Measurements from ENCODE around the gene KCNN1.

The KCNN1 gene

GRCh38 chr19:17973759-17974158, 6.9 kb downstream of the KCNN1 start:
- FAIRE-seq, result no peak

DNA sequence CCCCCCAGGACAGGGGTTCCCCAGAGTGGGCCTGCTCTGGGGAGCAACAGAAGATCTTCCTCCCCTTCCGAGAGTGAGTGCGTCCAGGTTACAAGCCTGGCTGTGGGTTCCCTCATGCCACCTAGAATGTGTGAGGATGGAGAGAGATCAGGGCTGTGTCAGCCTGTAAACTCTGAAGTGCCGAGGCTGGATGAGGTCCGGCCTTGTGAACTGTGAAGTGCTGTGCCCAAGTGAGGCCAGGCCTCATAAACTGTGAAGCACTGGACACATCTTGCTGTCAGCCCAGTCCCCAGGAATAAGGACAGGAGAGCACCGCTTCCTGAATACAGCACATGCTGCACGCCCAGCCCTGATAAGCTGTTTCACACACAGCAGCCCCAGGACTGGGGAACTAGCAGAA, 7.6 kb downstream of the KCNN1 start:
- FAIRE-seq (no peak), DNase-seq (ENCODE audit: insufficient read length, low spot score) (no peak)
- TF ChIP-seq CTCF (IDR thresholded peaks at IDR 0.05; ENCODE audit: insufficient read depth, missing control alignments), result no peak

More at GRCh38 chr19:17973759-17974158, 6.9 kb downstream of the KCNN1 start:
- no peak for TF ChIP-seq CTCF (IDR thresholded peaks at IDR 0.05; ENCODE audit: insufficient read depth, missing control alignments)
- DNase-seq (ENCODE audit: insufficient read length, low spot score), result no peak

DNA sequence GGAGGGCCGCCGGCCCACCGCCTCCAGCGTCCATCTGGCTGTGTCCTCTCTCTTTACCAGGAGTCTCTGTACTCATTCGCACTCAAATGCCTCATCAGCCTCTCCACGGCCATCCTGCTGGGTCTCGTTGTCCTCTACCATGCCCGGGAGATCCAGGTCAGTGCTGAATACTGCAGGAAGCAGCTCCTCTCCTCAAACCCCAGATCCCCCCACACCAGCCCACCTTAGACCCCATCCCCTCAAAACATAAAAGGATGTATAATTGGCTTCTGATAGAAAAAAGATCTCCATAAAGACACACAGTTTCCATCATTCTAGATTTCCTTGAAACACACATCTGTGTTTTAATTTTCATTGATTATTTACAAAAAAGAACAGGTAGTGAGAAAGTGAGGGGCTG, 8.1 kb downstream of the KCNN1 start:
- FAIRE-seq (no peak), DNase-seq (ENCODE audit: insufficient read length, low spot score) (no peak)
- no peak for TF ChIP-seq CTCF (IDR thresholded peaks at IDR 0.05; ENCODE audit: insufficient read depth, missing control alignments)

DNA sequence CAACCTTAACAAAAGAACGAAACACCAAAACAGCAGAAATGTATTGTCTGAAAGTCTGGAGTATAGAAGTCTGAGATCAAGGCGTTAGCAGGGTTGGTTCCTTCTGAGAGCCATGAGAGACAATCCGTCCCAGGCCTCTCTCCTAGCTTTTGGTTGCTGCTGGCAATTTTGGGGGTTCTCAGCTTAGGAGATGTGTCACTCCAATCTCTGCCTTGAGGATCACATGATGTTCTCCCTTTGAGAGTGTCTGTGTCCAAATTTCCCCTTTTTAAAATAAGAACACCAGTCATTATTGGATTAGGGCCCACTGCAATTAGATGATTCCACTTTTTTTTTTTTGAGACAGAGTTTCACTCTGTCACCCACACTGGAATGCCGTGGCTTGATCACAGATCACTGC, 10.1 kb downstream of the KCNN1 start:
- no peak for DNase-seq (ENCODE audit: insufficient read length, low spot score)
- FAIRE-seq, result no peak
- TF ChIP-seq CTCF (IDR thresholded peaks at IDR 0.05; ENCODE audit: insufficient read depth, missing control alignments), result no peak

- DNase-seq (ENCODE audit: insufficient read length, low spot score), result no peak
- TF ChIP-seq CTCF (IDR thresholded peaks at IDR 0.05; ENCODE audit: insufficient read depth, missing control alignments), result no peak
- FAIRE-seq, result no peak
Measured at GRCh38 chr19:17977488-17977887, 10.6 kb downstream of the KCNN1 start.

GRCh38 chr19:17981611-17982010, 14.7 kb downstream of the KCNN1 start:
- FAIRE-seq, result no peak

DNA sequence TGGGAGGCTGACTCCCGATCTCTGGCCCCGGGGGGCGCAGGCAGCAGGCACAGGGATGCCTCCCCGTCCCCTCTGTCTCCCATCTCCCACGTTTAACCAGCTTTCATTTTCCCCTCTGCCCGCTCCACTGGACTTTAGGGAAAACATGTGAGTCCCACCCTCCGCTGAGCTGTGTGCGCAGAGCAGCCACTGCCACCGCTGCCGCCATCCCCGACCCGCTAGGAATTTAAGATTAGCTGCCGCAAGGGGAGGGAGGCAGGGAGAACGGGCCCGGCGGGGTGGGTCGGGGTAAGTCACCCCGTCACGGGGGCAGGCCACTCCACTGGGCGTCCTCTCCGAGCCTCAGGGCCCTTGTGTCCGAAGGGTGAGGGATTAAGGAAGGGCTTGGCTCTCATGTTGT, 15.5 kb downstream of the KCNN1 start:
- no peak for TF ChIP-seq CTCF (IDR thresholded peaks at IDR 0.05; ENCODE audit: insufficient read depth, missing control alignments)
- FAIRE-seq (no peak), DNase-seq (ENCODE audit: insufficient read length, low spot score) (no peak)

More at GRCh38 chr19:17981611-17982010, 14.7 kb downstream of the KCNN1 start:
- no peak for TF ChIP-seq CTCF (IDR thresholded peaks at IDR 0.05; ENCODE audit: insufficient read depth, missing control alignments)
- no peak for DNase-seq (ENCODE audit: insufficient read length, low spot score)
